HepG2 (cell line): ENCODE results near the gene EPHA10. TPM values are rescaled to one million over a fixed set of nuclear protein-coding genes. Genes with fewer than 3 reads are reported as not detected.
A peak's percentile ranks its signal among the peaks of the same experiment; 100 is the strongest.

Experiments
- CEBPG ChIP-seq: IDR thresholded peaks from 2 replicates; pipeline ENCODE4 v1.6.1; 2016
- DMTF1 ChIP-seq: sonication (generic); formaldehyde crosslinking; IDR thresholded peaks from 2 replicates; pipeline ENCODE4 v1.4.0; 2020; ENCODE audit warnings: mild to moderate bottlenecking, missing genetic modification reagents
- HHEX ChIP-seq: IDR thresholded peaks from 2 replicates; pipeline ENCODE4 v1.6.1; 2016; ENCODE audit warnings: control low read depth
- HIC2 ChIP-seq: sonication (generic); formaldehyde crosslinking; IDR thresholded peaks from 2 replicates; pipeline ENCODE4 v1.9.0; 2022; ENCODE audit warnings: low read depth, missing genetic modification reagents
- IKZF4 ChIP-seq: sonication (generic); formaldehyde crosslinking; IDR thresholded peaks from 2 replicates; pipeline ENCODE4 v1.5.1; 2020; ENCODE audit warnings: borderline replicate concordance, mild to moderate bottlenecking, low read depth, missing genetic modification reagents; ENCODE audit errors: not compliant biosample characterization
- IRX3 ChIP-seq: sonication (generic); formaldehyde crosslinking; IDR thresholded peaks from 2 replicates; pipeline ENCODE4 v1.8.1; 2023; ENCODE audit warnings: mild to moderate bottlenecking, low read depth, missing genetic modification reagents, borderline replicate concordance
- MAZ ChIP-seq, 2 experiments: sonication (generic) in 1 of 2; formaldehyde crosslinking in 1 of 2; IDR thresholded peaks; 2 replicates each; pipeline versions ENCODE4 v1.5.0 to v1.6.1; 2012 to 2020; ENCODE audit warnings: low read depth in 2 of 2, mild to moderate bottlenecking in 2 of 2, borderline replicate concordance in 1 of 2, improper control_type of control experiment in 1 of 2, low read length in 1 of 2, missing genetic modification reagents in 1 of 2, moderate library complexity in 1 of 2
- MIXL1 ChIP-seq: IDR thresholded peaks from 2 replicates; pipeline ENCODE4 v1.6.1; 2016
- NCOA1 ChIP-seq: sonication (generic); formaldehyde crosslinking; IDR thresholded peaks from 2 replicates; pipeline ENCODE4 v1.9.0; 2021; ENCODE audit warnings: missing genetic modification reagents
- TEAD3 ChIP-seq: optimal IDR thresholded peaks from 2 replicates; pipeline ENCODE3; 2016; ENCODE audit warnings: borderline replicate concordance
- TFDP1 ChIP-seq: IDR thresholded peaks from 2 replicates; pipeline ENCODE4 v1.6.1; 2016; ENCODE audit warnings: missing compliant biosample characterization, missing genetic modification reagents, borderline replicate concordance
- YY1 ChIP-seq: IDR thresholded peaks from 2 replicates; pipeline ENCODE4 v1.6.1; 2011; ENCODE audit warnings: low read length, low read depth, moderate library complexity, mild to moderate bottlenecking; ENCODE audit not compliant: insufficient read depth, insufficient replicate concordance
- ZC3H13 ChIP-seq: sonication (generic); formaldehyde crosslinking; IDR thresholded peaks from 2 replicates; pipeline ENCODE4 v1.8.1; 2023; ENCODE audit warnings: mild to moderate bottlenecking, missing genetic modification reagents, moderate library complexity
- ZNF274 ChIP-seq: sonication (generic); formaldehyde crosslinking; IDR thresholded peaks from 2 replicates; pipeline ENCODE4 v1.5.1; 2020; ENCODE audit warnings: mild to moderate bottlenecking, missing genetic modification reagents
- ZNF441 ChIP-seq: sonication (generic); formaldehyde crosslinking; IDR thresholded peaks from 2 replicates; pipeline ENCODE4 v1.7.0; 2021; ENCODE audit warnings: missing genetic modification reagents, borderline replicate concordance
- ZNF512B ChIP-seq: sonication (generic); formaldehyde crosslinking; IDR thresholded peaks from 2 replicates; pipeline ENCODE4 v1.5.1; 2020; ENCODE audit warnings: missing genetic modification reagents, mild to moderate bottlenecking, borderline replicate concordance
- ZNF75D ChIP-seq: sonication (generic); formaldehyde crosslinking; IDR thresholded peaks from 2 replicates; pipeline ENCODE4 v1.8.1; 2023; ENCODE audit warnings: missing genetic modification reagents, mild to moderate bottlenecking, borderline replicate concordance
- ZNF790 ChIP-seq: sonication (generic); formaldehyde crosslinking; IDR thresholded peaks from 2 replicates; pipeline ENCODE4 v1.8.0; 2022; ENCODE audit warnings: missing genetic modification reagents, mild to moderate bottlenecking, borderline replicate concordance
- polyA plus RNA-seq, 8 experiments: library from polyadenylated mRNA; depleted of rRNA in 3 of 8; stranded (reverse) in 7 of 8; unstranded in 1 of 8; fragments of >200 nt; fragmentation: Illumina TruSeq in 4 of 8; extraction: Trizol in 4 of 8; gene quantifications; 2 replicates each; pipeline versions ENCODE4 v1.2.1 to v1.2.3, GENCODE V29; 2011 to 2016; ENCODE audit warnings: low read depth in 4 of 8, missing spikeins in 1 of 8, mixed read lengths in 1 of 8; ENCODE audit not compliant: insufficient read depth in 1 of 8
- total RNA-seq, 5 experiments: library from RNA; depleted of rRNA; stranded (reverse); fragments of >200 nt; fragmentation: Illumina TruSeq; extraction: Trizol; gene quantifications; 2 replicates each; pipeline ENCODE4 v1.2.3, GENCODE V29; 2016; ENCODE audit warnings: low read depth in 1 of 5
- TF ChIP-seq, protein P1 (sequence below): sonication (generic); formaldehyde crosslinking; IDR thresholded peaks from 2 replicates; pipeline ENCODE4 v1.5.1; 2020; ENCODE audit warnings: missing genetic modification reagents, mild to moderate bottlenecking, borderline replicate concordance

The EPHA10 gene
- total and polyA plus RNA-seq, 2 of the 13 experiments (the other 11 are each of a cell fraction or from before 2014, with no cell fraction given): 0.11 to 0.58 TPM

DNA sequence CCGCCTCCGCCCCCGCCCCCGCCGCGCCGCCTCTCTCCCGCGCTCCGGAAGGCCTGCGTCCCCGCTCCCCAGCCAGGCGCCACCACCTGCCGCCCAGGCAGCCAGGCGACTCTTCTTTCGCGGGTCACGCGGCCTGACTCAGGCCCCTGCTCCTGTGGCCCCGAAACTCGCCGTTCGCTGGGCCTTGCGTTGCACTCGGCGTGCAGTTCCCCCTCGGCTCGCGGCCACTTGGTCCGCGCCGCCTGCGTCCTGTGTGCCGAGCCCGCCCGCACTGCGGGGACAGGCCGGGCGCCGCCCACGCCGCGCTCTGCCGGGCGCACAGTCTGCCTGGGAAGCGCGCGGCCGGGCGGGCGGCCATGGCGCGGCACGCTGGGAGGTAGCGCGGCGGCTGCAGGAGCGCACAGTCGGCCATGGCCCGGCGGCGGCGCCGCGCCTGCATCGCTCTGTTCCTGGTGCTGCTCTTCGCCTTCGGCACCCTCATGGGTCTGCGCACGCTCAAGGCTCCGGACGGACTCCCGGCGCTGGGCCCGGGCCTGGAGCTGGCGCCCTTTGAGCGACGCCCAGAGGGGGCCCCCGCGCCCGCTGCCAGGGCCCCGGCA is 29.0 kb upstream of the EPHA10 start, which contains the start of gene MANEAL (continued):
- peak; percentile 59 for TF ChIP-seq IKZF4 (CRISPR knock-in tag)
- TF ChIP-seq ZC3H13 (CRISPR knock-in tag): peak; percentile 79
- TF ChIP-seq TFDP1: peak; percentile 67; the same call in 1 of the 2 replicates
- TF ChIP-seq, protein P1, sequence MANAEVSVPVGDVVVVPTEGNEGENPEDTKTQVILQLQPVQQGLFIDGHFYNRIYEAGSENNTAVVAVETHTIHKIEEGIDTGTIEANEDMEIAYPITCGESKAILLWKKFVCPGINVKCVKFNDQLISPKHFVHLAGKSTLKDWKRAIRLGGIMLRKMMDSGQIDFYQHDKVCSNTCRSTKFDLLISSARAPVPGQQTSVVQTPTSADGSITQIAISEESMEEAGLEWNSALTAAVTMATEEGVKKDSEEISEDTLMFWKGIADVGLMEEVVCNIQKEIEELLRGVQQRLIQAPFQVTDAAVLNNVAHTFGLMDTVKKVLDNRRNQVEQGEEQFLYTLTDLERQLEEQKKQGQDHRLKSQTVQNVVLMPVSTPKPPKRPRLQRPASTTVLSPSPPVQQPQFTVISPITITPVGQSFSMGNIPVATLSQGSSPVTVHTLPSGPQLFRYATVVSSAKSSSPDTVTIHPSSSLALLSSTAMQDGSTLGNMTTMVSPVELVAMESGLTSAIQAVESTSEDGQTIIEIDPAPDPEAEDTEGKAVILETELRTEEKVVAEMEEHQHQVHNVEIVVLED: peak; percentile 20; the same call in 1 of the 2 replicates
- peak; percentile 87; the same call in 1 of the 2 replicates for TF ChIP-seq ZNF274 (CRISPR knock-in tag)
- TF ChIP-seq MAZ (IDR thresholded peaks at IDR 0.05; ENCODE audit: borderline replicate concordance, low read depth, low read length): no peak
- TF ChIP-seq MAZ (CRISPR knock-in tag; IDR thresholded peaks at IDR 0.05; ENCODE audit: low read depth): 0 out of 2 replicates have a peak, but pooled peaks have one; percentile 28
- TF ChIP-seq ZNF441 (CRISPR knock-in tag): peak; percentile 42; the same call in 1 of the 2 replicates
- TF ChIP-seq IRX3 (CRISPR knock-in tag): peak; percentile 26; the same call in 1 of the 2 replicates
- no peak for TF ChIP-seq MIXL1 (CRISPR knock-in tag)
- no peak for TF ChIP-seq NCOA1 (CRISPR knock-in tag)
- TF ChIP-seq CEBPG (CRISPR knock-in tag): no peak
- no peak for TF ChIP-seq DMTF1 (CRISPR knock-in tag)
- peak; percentile 78 for TF ChIP-seq YY1
- TF ChIP-seq HIC2: no peak
- TF ChIP-seq TEAD3 (CRISPR knock-in tag): no peak
- TF ChIP-seq ZNF790 (CRISPR knock-in tag): peak; percentile 34; the same call in 1 of the 2 replicates
- TF ChIP-seq ZNF75D: no peak
- TF ChIP-seq ZNF512B (CRISPR knock-in tag): no peak
- TF ChIP-seq HHEX (CRISPR knock-in tag): no peak
